Measurements from ENCODE around the gene TNIK.
A peak's percentile ranks its signal among the peaks of the same experiment; 100 is the strongest.

DNA sequence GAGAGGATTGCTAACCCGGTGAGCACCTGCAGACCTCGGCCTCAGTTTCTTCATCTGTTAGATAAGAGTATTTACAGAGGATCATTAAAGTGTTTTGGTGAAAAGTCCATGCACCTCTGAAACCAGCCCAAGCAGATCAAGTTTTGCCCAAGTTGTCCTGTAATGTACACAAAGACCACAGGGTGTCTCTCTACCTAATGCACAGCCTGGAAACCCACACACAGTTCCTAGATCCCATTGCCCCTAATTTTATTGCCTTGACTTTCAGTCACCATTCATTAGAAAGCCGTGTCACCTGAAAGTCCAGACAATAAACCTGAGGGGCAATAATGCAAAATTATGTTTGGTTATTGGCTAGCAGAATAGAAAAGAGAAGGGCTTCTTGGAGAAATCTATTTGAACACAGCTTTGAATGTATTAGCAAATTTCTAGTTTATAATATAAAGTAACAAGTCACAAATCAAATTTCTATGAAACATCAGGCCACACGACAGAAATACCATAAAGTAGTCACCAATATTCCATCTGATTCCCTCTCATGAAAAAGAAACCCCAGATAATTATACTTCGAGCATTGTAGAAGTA is 272.4 kb downstream of the TNIK start:
- TF ChIP-seq CTCF (IDR thresholded peaks at IDR 0.05) = peak; percentile 25 to 55 (median 48)
- TF ChIP-seq POLR2AphosphoS5 (IDR thresholded peaks at IDR 0.05) = no peak
- TF ChIP-seq POLR2A (IDR thresholded peaks at IDR 0.05) = no peak

All from prostate gland (tissue), 2 donors.